GM21576 (cell line): ENCODE results near the gene ANHX.
"Not testable (repeated sequence)": the region's sequence is repeated elsewhere in the genome, so short reads cannot be mapped to it uniquely, and the experiment has no call there.

Experiments
- ATAC-seq: cut with Tn5 transposase; IDR thresholded peaks from one replicate; pipeline ENCODE4 v1.9.1; 2021; ENCODE audit warnings: mild to moderate bottlenecking, moderate library complexity; ENCODE audit not compliant: unreplicated experiment

The ANHX gene

GRCh38 chr12:133235401-133236112 lies at the start of gene ANHX:
Gene ANHX, minus strand, starts transcription at chr12:133235877. Its CDS starts 1,521 bp downstream, at chr12:133234356.
- ATAC-seq = no peak

GRCh38 chr12:133264668-133265067 lies 29.0 kb upstream of the ANHX start:
- ATAC-seq = not testable (repeated sequence)

- no peak for ATAC-seq
Measured at GRCh38 chr12:133264173-133264572, 28.5 kb upstream of the ANHX start.

GRCh38 chr12:133256321-133256720 lies 20.6 kb upstream of the ANHX start:
- ATAC-seq = no peak

GRCh38 chr12:133255833-133256232 lies 20.2 kb upstream of the ANHX start:
- ATAC-seq = not testable (repeated sequence)

GRCh38 chr12:133251732-133252131 lies 16.1 kb upstream of the ANHX start:
- ATAC-seq = no peak

- no peak for ATAC-seq
Measured at GRCh38 chr12:133236556-133236955, 879 bp upstream of the ANHX start.

GRCh38 chr12:133236144-133236543 lies 467 bp upstream of the ANHX start:
- no peak for ATAC-seq

GRCh38 chr12:133234971-133235370 lies 706 bp downstream of the ANHX start:
- no peak for ATAC-seq

GRCh38 chr12:133233993-133234564 lies 1.6 kb downstream of the ANHX start:
- ATAC-seq = no peak

GRCh38 chr12:133233006-133233405 lies 2.7 kb downstream of the ANHX start:
- no peak for ATAC-seq

GRCh38 chr12:133231001-133231400 lies 4.7 kb downstream of the ANHX start:
- no peak for ATAC-seq

GRCh38 chr12:133227281-133227852 lies 8.3 kb downstream of the ANHX start:
- ATAC-seq = no peak

GRCh38 chr12:133226690-133227089 lies 9.0 kb downstream of the ANHX start:
- no peak for ATAC-seq

- no peak for ATAC-seq
Measured at GRCh38 chr12:133225527-133225926, 10.2 kb downstream of the ANHX start.

GRCh38 chr12:133222211-133222610 lies 13.5 kb downstream of the ANHX start:
- ATAC-seq = no peak

GRCh38 chr12:133221241-133221640 lies 14.4 kb downstream of the ANHX start:
- ATAC-seq = no peak

GRCh38 chr12:133220521-133220920 lies 15.2 kb downstream of the ANHX start:
- no peak for ATAC-seq

GRCh38 chr12:133217219-133217618 lies 18.5 kb downstream of the ANHX start:
- no peak for ATAC-seq

GRCh38 chr12:133215724-133216123 lies 20.0 kb downstream of the ANHX start:
- ATAC-seq = no peak

- ATAC-seq = no peak
Measured at GRCh38 chr12:133206390-133206789, 29.3 kb downstream of the ANHX start.

- no peak for ATAC-seq
Measured at GRCh38 chr12:133204264-133204603, 31.4 kb downstream of the ANHX start.
